Neuron (in vitro differentiated cells): ENCODE measurements around the gene ST8SIA5.

ENCODE experiments used
- H2AFZ ChIP-seq: one replicate; pipeline ENCODE4 v1.6.1; 2013; ENCODE audit warnings: low read depth, mild to moderate bottlenecking, inconsistent platforms, low read length, moderate library complexity
- H3K27me3 ChIP-seq: one replicate; pipeline ENCODE4 v1.6.1; 2013; ENCODE audit warnings: low read length; ENCODE audit not compliant: insufficient read depth
- H3K36me3 ChIP-seq: one replicate; pipeline ENCODE4 v1.6.1; 2013; ENCODE audit warnings: low read length; ENCODE audit not compliant: insufficient read depth
- H3K4me1 ChIP-seq: one replicate; pipeline ENCODE4 v1.6.1; 2013; ENCODE audit warnings: low read length; ENCODE audit not compliant: insufficient read depth
- H3K4me3 ChIP-seq: 2 replicates; pipeline ENCODE4 v1.5.1; 2013; ENCODE audit warnings: mild to moderate bottlenecking, low read length, moderate library complexity
- H3K9me3 ChIP-seq: one replicate; pipeline ENCODE4 v1.6.1; 2013; ENCODE audit warnings: low read length

The ST8SIA5 gene

DNA sequence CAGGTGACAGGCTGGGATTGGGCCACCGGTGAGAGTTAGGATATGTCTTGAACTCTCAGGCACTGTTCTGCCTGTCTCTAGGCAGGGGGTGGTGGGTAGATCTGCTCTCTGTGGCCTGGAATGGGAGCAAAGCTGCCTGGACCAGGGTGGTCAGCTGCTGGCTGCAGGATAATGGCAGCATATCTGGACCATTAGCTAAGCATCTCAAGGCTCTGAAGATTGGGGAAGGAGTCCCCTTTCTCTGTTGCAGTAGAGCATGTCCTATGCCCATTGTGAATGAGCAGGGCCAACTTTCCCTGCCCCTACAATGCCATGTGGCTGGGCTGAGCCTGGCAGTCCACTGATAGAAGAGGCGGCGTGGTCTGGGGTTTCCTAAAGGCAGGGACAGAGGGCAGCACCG, 134.4 kb downstream of the ST8SIA5 start:
- H3K9me3 ChIP-seq: no peaks in the 10 kb centered on the region
- H2AFZ ChIP-seq: no peak overlapping the region
- H3K4me3 ChIP-seq: no peak overlapping the region
- no peaks in the 10 kb centered on the region for H3K36me3 ChIP-seq
- no peaks in the 10 kb centered on the region for H3K4me1 ChIP-seq
- peaks cover 5% of the 10 kb centered on the region for H3K27me3 ChIP-seq

- Histone ChIP-seq H2AFZ (no peak overlapping the region), H3K36me3 (no peaks in the 10 kb centered on the region), H3K9me3 (no peaks in the 10 kb centered on the region), H3K4me3 (no peak overlapping the region), H3K4me1 (no peaks in the 10 kb centered on the region), H3K27me3 (peaks cover 5% of the 10 kb centered on the region)
These were observed 135.0 kb downstream of the ST8SIA5 start for GRCh38 chr18:46621871-46622270.

- Histone ChIP-seq H3K27me3 (peaks cover 5% of the 10 kb centered on the region), H2AFZ (no peak overlapping the region), H3K4me1 (no peaks in the 10 kb centered on the region), H3K9me3 (no peaks in the 10 kb centered on the region), H3K4me3 (no peak overlapping the region), H3K36me3 (no peaks in the 10 kb centered on the region)
These were observed 135.6 kb downstream of the ST8SIA5 start for GRCh38 chr18:46621111-46621766.

DNA sequence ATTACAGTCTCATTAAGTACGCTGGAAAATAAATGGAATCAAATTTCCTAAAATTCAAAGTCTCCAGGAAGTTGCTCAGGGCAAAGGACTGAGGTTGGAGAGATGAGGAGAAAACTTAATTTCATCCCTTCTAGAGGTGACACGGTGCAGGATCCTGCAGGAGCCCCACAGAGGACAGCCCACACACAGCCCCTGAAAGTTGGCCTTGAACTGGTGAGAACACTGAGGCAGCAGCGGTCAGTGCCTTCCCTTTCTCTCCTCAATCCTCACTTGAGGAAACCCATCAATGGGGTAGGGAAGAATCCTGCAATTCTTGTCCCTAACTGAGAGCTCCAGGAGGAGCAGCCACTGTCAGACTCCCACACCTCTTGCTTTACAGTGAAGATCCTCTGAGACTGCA, 137.3 kb downstream of the ST8SIA5 start:
- Histone ChIP-seq H2AFZ (no peak overlapping the region), H3K4me3 (no peak overlapping the region), H3K4me1 (no peaks in the 10 kb centered on the region), H3K9me3 (no peaks in the 10 kb centered on the region), H3K27me3 (peaks cover 5% of the 10 kb centered on the region), H3K36me3 (no peaks in the 10 kb centered on the region)
